Measurements from ENCODE around the gene BET1L. TPM values are rescaled to one million over a fixed set of nuclear protein-coding genes. Genes with fewer than 3 reads are reported as not detected.

Gene BET1L
- total RNA-seq, 1 experiment from 2014 or later, result 22.6 TPM

DNA sequence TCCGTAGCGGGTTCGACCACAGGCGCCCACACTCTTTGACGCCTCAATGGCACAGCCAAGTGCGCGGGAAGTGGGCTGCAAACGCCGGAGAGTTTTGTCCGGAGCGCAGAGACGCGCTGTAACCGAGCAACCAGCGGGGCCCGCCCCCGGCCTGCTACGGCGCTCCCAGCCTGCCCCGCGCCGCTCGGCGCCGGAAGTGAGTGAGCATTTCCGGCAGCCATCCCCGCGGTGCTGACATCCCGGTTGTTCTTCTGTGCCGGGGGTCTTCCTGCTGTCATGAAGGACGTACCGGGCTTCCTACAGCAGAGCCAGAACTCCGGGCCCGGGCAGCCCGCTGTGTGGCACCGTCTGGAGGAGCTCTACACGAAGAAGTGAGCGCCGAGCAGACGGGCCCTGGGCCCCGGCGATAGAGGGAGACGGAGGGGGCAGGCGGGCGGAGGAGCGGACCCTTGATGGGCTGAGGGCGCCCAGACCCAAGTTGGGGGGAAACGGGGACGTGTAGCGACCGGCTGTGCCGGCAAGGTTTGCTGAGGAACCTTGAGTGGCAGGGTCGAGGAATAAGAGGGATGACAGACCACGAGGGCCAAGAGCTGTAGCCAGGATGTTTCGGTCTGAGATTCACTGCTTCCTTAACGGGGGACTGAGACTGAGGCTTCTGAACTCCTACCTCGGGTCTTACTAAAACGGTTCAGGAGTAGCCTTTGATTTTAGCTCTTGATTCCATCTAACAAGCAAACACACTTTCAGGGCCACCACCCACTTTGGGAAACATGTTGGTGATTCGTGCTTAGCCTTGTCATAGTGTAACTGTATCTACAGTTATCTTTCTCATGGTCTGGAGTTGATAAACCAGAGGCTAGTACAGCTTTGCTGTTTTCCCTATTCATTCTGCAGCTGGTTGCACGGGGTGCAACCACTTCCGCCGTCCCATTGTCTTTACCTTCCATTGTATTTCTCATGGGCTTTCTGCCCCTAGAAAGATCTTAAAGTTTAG is 29.9 kb upstream of the BET1L start, which contains the start of gene PSMD13:
PSMD13 (plus strand) TSS at position 203 of the 994 bp plus-strand sequence; CDS start at position 277, 74 bp downstream.
- Histone ChIP-seq H3K27ac (peak within 1 kb of the TSS; percentile 64), H3K27me3 (no peaks in the 10 kb centered on the region), H3K4me1 (peaks cover 5% of the 10 kb centered on the region), H3K36me3 (peaks cover 7% of the 10 kb centered on the region; the same call in 1 of the 2 replicates), H3K9me3 (replicated peaks) (no peaks in the 10 kb centered on the region), H3K4me3 (peak within 1 kb of the TSS; percentile 90)
- DNase-seq, result peak; percentile 85 to 87

DNA sequence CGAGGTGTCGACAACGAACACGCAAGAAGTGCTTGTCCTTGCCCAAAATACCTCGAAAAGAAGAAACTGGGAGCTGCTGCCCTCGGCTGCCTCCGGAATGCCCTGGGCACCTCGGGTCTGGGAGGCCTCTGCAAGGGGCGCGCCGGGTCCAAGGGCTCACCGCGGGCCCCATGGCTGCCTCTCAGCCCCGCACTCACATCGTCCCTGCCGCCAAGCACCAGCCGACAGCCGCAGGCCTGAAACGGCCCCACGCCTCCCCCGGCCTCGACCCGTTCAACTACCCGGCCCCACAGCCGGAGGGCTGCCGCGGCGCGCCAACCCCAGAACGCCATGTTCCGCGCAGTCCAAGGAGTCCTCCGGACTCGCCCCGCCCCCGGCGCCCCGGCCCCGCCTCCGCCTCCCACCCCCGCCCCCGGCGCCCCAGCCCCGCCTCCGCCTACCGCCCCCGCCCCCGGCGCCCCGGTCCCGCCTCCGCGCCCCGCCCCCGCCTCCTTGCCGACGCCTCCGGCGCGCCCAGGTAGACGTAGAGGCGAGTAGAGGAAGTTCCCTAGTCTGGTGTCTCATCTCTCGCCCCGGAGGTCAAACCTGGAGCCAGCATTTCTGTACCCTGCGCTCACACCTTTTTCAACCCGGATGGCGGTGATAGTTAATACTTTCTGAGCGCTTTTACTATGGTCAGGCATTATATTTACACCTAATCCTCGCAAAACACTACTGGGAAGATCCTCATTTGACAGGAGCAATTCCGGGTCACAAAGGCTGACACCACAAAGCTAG is 29.0 kb upstream of the BET1L start, which contains the start of gene SIRT3:
SIRT3 (minus strand) TSS at position 346 of the 777 bp plus-strand sequence; CDS start at position 332, 14 bp downstream.
- DNase-seq, result peak; percentile 78 to 79
- peaks cover 5% of the 10 kb centered on the region for H3K4me1 ChIP-seq
- H3K4me3 ChIP-seq, result peak within 1 kb of the TSS; percentile 90
- peak within 1 kb of the TSS; percentile 64 for H3K27ac ChIP-seq
- peaks cover 6% of the 10 kb centered on the region; the same call in 1 of the 2 replicates for H3K36me3 ChIP-seq
- no peaks in the 10 kb centered on the region for H3K27me3 ChIP-seq
- H3K9me3 ChIP-seq (replicated peaks), result no peaks in the 10 kb centered on the region

DNA sequence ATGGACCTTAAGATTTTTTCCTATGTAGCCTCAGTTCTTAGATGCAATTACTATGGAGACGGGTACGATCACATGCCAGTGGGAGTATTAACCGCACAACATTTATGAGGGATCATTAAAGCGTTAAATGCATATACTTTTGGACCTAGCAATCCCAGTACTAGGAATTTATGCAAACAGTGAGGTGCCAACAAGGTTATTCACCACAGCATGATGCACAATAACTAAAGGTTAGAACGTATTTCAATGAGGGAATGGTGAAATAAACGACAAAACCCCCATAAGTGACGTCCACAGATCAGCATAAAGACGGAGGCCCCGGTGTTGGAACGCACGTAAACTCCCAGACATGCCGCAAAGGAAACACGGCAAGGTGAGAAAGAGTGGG is 28.4 kb upstream of the BET1L start:
- Histone ChIP-seq H3K9me3 (replicated peaks) (no peaks in the 10 kb centered on the region), H3K27ac (peak overlapping the region; percentile 64), H3K4me3 (peak overlapping the region; percentile 90), H3K27me3 (no peaks in the 10 kb centered on the region), H3K4me1 (peaks cover 5% of the 10 kb centered on the region), H3K36me3 (peaks cover 6% of the 10 kb centered on the region; the same call in 1 of the 2 replicates)
- DNase-seq, result no peak

DNA sequence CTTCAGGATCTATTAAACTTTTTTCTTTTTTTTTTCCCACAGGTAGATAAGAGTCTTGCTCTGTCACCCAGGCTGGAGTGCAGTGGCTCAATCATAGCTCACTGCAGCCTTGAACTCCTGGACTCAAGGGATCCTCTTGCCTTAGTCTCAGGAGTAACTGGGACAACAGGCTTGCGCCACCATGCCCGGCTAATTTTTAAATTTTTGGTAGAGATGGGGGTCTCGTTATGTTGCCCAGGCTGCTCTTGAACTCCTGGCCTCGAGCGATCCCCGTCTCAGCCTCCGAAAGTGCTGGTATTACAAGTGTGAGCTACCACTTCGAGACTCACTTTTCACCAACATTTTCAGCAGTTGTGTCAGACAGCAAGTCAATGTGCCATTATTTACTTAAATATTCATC is 28.0 kb upstream of the BET1L start:
- no peaks in the 10 kb centered on the region for H3K27me3 ChIP-seq
- H3K36me3 ChIP-seq, result peaks cover 6% of the 10 kb centered on the region; the same call in 1 of the 2 replicates
- peaks cover 5% of the 10 kb centered on the region for H3K4me1 ChIP-seq
- no peaks in the 10 kb centered on the region for H3K9me3 ChIP-seq (replicated peaks)
- no peak overlapping the region for H3K27ac ChIP-seq
- peak overlapping the region; percentile 90 for H3K4me3 ChIP-seq
- DNase-seq, result no peak

DNA sequence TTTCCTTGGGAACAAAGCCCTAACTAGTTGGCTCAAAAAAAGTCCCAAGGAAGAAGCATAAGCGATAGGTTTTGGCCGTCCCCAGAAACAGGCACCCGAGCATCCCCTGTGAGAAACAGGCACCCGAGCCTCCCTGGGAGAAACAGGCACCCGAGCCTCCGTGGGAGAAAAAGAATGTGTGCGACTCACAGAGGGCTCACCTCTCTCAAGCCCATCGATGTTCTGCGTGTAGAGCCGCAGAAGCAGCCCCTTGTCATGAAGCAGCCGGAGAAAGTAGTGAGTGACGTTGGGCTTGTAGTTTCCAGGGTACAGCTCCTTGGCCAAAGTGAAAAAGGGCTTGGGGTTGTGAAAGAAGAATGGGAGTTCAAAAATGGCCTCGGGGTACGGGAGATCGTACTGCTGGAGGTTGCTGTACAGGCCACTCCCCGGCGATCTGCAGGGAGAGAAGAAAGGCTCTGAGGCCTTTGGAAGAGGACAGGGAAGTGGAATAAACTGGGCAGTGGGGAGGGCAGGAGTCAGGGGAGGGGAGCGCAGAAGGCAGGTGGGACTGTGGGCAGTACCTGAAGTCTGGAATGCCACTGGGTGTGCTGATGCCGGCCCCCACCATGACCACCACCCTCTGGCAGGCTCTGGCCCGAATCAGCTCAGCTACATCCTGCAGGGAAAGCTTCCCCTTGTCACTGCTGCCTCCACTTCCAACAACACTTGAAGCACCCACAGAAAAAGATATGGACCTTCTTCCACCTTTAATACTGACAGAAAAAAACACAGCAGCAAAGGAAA is 25.8 kb upstream of the BET1L start:
- H3K4me1 ChIP-seq, result peaks cover 4% of the 10 kb centered on the region

DNA sequence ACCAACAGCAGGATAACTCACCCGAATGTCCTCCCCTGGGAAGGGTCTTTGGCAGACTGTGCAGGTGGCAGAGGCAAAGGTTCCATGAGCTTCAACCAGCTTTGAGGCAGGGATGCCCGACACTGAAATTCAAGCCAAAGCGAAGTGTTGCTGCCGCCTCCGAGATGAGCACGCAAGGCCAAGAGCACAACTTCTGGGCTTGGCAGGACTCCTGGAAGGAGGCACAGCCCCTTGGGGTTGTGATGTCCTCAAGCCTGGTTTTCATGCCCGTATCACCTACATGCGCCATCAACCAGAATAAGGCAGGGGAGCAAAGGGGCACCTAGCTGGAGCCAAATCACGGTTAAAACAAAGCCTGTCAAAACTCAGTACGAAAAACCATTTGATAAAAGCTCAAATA is 23.2 kb upstream of the BET1L start:
- H3K27me3 ChIP-seq, result no peaks in the 10 kb centered on the region
- no peak overlapping the region for H3K27ac ChIP-seq
- no peak for DNase-seq
- no peaks in the 10 kb centered on the region; the same call in 1 of the 2 replicates for H3K4me1 ChIP-seq
- no peaks in the 10 kb centered on the region for H3K9me3 ChIP-seq (replicated peaks)
- no peak overlapping the region for H3K4me3 ChIP-seq
- no peaks in the 10 kb centered on the region for H3K36me3 ChIP-seq

More for the DNA sequence above, 25.8 kb upstream of the BET1L start:
- H3K27me3 ChIP-seq, result no peaks in the 10 kb centered on the region
- no peak overlapping the region for H3K4me3 ChIP-seq
- no peaks in the 10 kb centered on the region for H3K36me3 ChIP-seq
- DNase-seq, result no peak
- no peak overlapping the region for H3K27ac ChIP-seq
- no peaks in the 10 kb centered on the region for H3K9me3 ChIP-seq (replicated peaks)

DNA sequence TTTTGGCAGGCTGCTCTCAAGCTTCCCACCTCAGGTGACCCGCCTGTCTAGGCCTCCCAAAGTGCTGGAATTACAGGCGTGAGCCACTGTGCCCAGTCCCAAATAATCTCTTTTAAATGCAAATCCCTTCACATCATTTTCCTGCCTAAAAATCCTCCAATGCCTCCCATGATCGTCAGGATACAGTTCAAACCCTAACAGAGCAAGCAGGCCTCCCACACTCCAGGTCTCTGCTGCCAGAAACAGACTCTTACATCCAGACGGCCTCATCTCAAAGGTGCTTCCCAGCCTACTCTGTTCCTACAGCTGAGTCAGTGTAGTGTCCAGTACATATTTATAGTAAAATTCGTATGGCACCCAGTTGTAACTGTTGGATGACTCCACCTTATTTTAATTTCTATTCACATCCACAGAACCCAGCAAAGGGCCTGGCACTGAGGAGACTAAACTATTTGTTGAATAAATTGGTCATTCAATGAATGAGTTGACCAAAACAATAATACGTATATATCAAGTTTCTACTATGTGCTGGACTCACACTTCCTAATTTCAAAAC is 20.7 kb upstream of the BET1L start:
- Histone ChIP-seq H3K27ac (no peak overlapping the region), H3K27me3 (no peaks in the 10 kb centered on the region), H3K4me3 (no peak overlapping the region), H3K4me1 (no peaks in the 10 kb centered on the region), H3K36me3 (no peaks in the 10 kb centered on the region), H3K9me3 (replicated peaks) (no peaks in the 10 kb centered on the region)
- DNase-seq, result no peak

DNA sequence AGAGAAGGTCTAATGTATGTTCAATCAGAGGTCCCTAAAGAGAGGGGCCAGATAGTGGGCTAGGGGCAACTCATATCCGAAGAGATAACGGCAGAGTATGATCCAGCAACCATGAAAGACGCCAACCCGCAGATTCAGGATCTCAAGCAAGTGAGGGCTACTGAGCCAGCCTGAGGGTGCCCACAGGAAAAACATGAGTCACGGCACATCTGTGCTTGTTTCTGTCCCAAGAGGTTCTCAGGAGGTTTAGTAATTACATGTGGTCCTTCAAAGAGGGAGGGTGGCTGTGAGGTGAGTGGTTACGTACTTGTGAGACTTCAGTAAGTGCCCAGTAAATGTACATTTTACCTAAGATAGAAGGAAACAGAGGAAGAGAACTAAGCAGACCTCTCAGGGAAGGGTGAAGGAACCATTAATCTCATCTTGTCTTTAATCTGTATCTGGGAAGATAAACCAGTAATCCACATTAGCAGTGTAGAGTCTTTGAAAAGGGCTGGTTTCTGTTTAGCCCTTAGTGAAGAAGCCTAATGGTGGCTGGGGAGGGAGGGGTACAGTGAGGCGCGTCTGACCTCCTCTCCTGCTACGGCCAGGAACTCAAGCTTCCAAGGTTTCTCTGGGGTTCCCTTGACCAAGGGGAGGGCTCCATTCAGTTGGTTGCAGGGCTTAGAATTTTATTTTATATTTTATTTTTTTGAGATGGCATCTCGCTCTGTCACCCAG is 18.7 kb upstream of the BET1L start:
- Histone ChIP-seq H3K4me1 (no peaks in the 10 kb centered on the region), H3K36me3 (no peaks in the 10 kb centered on the region), H3K27me3 (no peaks in the 10 kb centered on the region), H3K27ac (no peak overlapping the region), H3K4me3 (no peak overlapping the region), H3K9me3 (replicated peaks) (no peaks in the 10 kb centered on the region)
- no peak for DNase-seq

DNA sequence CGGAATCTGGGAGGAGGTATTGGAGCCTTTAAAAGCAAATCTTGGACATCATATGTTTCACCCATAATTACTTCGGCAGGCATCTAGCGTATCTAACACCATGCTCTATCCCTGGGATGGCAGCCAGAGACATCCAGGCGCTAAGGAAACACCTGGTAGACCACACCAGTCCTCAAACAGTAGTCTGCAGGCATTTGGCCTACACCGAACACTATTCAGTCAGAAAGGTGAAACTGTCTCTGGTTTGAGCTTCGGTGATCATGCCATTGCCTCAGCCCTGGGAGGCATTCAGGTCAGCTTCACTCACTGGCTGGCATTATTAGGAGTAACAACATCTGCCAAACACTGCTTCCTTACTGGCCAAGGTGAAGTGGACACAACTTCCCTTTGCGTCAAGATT is 17.2 kb upstream of the BET1L start:
- no peak for DNase-seq
- no peaks in the 10 kb centered on the region for H3K4me1 ChIP-seq
- H3K36me3 ChIP-seq, result no peaks in the 10 kb centered on the region
- H3K27me3 ChIP-seq, result no peaks in the 10 kb centered on the region
- H3K4me3 ChIP-seq, result no peak overlapping the region
- no peak overlapping the region for H3K27ac ChIP-seq
- no peaks in the 10 kb centered on the region for H3K9me3 ChIP-seq (replicated peaks)

DNA sequence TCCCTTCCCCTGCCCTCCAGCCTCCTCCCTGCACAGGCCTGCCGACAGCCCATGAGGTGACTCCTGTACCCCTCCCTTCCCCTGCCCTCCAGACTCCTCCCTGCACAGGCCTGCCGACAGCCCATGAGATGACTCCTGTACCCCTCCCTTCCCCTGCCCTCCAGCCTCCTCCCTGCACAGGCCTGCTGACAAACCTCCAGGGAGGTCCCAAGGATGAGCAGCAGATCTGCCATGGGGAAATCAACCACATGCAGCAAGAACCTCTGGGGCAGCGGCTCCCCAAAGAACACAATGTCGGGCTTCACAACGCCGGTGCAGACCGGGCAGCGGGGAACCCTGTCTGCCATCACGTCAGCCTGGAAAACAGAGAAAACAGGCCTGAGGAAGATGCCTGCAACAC is 16.7 kb upstream of the BET1L start:
- Histone ChIP-seq H3K27me3 (no peaks in the 10 kb centered on the region), H3K27ac (no peak overlapping the region), H3K9me3 (replicated peaks) (no peaks in the 10 kb centered on the region), H3K4me3 (no peak overlapping the region), H3K4me1 (no peaks in the 10 kb centered on the region), H3K36me3 (no peaks in the 10 kb centered on the region)
- no peak for DNase-seq

DNA sequence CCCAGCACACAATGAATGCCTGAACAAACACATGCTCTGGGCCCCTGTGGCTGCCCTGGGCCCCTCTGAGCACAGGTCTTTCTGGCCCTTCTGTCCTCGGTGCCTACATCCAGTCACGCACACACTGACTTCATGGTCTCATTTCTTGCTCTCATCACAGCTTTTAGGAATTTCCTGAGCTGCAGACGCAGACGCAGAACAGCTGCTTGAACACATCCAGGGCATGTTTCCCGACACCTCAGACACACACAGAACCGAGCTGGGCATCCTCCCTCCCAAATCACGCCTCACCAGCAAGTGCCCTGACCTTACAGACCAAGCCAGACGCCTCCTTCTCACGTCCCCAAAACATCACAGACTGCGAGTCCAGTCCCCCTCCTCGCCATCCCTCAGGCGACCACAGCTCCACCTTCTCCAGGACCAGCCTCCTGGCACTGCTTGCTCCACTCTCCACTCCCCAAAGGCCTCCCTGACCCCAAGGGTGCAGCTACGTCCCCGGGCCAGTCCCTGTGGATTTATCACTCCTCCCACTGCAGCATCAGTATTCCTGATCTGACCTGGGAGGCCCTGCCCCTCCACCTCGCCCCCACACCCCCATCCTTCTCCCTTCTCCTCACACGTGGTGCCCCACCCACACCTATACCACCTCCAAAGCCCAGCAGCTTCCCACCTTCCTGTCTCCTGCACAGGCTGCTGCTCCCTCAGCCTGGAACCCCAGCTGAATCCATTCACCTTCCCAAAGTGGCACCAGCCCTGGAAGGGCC is 16.0 kb upstream of the BET1L start:
- Histone ChIP-seq H3K36me3 (no peaks in the 10 kb centered on the region), H3K4me3 (no peak overlapping the region), H3K27ac (no peak overlapping the region), H3K4me1 (no peaks in the 10 kb centered on the region), H3K27me3 (no peaks in the 10 kb centered on the region), H3K9me3 (replicated peaks) (no peaks in the 10 kb centered on the region)
- DNase-seq, result no peak

DNA sequence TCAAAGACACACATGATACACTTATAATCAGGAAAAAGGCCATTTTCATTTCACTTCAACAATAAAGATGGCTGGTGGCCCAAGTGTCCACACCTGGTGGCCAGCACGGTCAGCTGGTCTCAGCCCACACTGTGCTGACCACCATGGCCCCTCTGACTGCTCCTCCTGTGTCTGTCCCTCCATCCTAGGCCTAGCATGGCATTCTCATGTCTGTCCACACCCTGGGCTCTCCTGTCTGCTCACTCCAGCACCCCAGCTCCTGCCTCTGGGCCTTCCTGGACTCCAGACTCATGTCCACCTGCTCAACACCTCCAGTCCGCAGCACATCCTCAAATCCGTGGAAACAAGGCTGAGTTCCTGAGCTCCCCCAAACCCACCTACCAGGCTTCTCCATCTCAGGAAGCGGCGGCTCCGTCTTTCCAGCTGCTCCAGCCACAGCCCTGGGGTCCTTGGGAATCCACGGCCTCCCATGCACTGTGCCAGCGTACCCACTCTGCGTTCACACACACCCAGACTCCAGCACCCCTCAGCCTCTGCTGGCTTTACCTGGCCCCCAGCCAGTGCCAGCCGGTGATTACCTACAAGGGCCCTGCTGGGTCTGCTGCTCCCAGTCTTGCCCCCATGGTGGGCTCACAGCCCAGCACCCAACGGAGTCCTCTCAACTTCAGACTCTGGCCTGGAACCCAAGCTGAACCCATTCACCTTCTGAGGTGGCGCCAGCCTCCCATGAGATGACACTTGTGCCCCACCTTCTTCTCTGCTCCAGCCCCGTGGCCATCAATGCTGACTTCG is 15.0 kb upstream of the BET1L start:
- H3K27me3 ChIP-seq, result no peaks in the 10 kb centered on the region
- H3K4me1 ChIP-seq, result no peaks in the 10 kb centered on the region
- DNase-seq, result no peak
- no peaks in the 10 kb centered on the region for H3K9me3 ChIP-seq (replicated peaks)
- no peaks in the 10 kb centered on the region for H3K36me3 ChIP-seq
- H3K4me3 ChIP-seq, result no peak overlapping the region
- no peak overlapping the region for H3K27ac ChIP-seq

Data from SJCRH30 (cell line).